Dermis microvascular lymphatic vessel endothelial cell (primary cell): ENCODE measurements around the gene TCHP. TPM values are rescaled to one million over a fixed set of nuclear protein-coding genes. Genes with fewer than 3 reads are reported as not detected.
"Not testable (repeated sequence)": the region's sequence is repeated elsewhere in the genome, so short reads cannot be mapped to it uniquely, and the experiment has no call there.

Experiments
- DNase-seq, 2 donors: peaks; one replicate each; pipeline versions ENCODE4 v3.0.0 to v3.0.0-alpha.2; 2010; ENCODE audit warnings: low read depth in 2 of 2
- total RNA-seq: library from RNA; depleted of rRNA; stranded (reverse); fragments of >200 nt; gene quantifications from 2 replicates; pipeline ENCODE4 v1.2.1, GENCODE V29; 2014

The TCHP gene, protein sequence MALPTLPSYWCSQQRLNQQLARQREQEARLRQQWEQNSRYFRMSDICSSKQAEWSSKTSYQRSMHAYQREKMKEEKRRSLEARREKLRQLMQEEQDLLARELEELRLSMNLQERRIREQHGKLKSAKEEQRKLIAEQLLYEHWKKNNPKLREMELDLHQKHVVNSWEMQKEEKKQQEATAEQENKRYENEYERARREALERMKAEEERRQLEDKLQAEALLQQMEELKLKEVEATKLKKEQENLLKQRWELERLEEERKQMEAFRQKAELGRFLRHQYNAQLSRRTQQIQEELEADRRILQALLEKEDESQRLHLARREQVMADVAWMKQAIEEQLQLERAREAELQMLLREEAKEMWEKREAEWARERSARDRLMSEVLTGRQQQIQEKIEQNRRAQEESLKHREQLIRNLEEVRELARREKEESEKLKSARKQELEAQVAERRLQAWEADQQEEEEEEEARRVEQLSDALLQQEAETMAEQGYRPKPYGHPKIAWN
- total RNA-seq = 5.2 and 5.4 TPM in 2 replicates

DNA sequence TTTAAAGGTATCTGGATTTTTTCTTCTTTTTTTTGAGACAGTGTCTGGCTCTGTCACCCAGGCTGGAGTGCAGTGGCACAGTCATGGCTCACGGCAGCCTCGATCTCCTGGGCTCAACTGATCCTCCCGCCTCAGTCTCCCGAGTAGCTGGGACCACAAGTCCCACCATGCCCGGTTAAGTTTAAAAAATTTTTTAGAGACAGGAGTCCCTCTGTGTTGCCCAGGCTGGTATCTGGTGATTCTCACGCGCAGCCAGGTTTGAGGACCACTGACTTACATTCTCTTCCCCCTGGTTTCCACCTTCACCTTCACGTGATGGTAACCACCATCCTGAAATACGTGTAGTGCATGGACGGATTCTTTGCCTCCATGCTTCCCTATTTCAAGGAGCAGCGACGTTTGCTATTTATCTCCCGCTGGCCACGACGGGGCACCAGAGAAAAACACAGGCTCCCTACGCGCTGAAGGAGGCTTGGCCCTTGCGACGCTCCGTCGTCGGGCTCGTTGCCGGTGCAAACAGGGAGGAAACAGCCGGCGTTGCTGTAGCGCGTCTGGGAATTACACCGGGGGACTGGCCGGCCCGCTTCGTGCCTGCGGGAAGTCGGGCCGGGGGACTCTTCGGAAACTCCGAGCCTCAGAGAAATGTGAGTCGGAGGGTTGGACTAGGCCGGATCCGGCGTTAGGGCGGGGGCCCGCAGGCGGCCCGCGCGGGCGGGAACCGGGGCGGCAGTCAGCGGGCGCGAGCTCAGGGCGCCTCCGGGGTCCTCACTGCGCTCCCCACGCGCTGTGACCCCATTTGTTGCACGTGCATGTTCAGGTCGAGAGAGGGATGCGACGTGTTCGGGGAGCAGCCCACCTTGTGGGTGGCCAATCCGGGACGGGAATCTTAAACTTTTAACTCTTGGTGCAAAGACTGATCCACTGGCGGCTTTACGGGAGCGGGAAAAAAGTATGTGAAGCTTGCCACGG, at the start of gene TCHP:
TCHP (plus strand) TSS at position 492 of the 969 bp plus-strand sequence. CDS start 2,753 bp downstream, outside the sequence.
- DNase-seq = peak; percentile 73 to 92

GRCh38 chr12:109850518-109850917, 49.6 kb upstream of the TCHP start:
- DNase-seq = not testable (repeated sequence)

- no peak for DNase-seq
Observed at GRCh38 chr12:109855377-109855776, 44.7 kb upstream of the TCHP start.

DNA sequence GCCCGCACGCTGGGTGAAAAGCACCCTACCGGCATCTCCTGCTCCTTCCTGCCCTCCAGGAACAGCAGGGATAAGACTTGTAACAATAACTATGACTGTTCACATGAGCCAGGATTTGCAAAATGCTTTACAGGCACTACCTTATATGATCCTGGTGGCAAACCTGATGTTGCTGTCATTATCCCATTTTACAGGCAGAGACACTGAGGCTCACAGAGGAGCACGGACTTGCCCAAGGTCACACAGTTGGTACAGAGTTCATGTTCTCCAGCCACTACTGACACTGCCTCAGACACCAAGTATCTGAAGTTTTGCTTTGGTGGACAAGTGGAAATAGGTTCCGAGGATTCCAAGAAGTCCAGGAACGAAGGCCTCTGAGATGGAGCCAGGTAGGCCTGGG, 42.4 kb upstream of the TCHP start:
- DNase-seq = no peak

GRCh38 chr12:109858764-109859163, 41.3 kb upstream of the TCHP start:
- no peak for DNase-seq

GRCh38 chr12:109860977-109861376, 39.1 kb upstream of the TCHP start:
- DNase-seq = no peak

DNA sequence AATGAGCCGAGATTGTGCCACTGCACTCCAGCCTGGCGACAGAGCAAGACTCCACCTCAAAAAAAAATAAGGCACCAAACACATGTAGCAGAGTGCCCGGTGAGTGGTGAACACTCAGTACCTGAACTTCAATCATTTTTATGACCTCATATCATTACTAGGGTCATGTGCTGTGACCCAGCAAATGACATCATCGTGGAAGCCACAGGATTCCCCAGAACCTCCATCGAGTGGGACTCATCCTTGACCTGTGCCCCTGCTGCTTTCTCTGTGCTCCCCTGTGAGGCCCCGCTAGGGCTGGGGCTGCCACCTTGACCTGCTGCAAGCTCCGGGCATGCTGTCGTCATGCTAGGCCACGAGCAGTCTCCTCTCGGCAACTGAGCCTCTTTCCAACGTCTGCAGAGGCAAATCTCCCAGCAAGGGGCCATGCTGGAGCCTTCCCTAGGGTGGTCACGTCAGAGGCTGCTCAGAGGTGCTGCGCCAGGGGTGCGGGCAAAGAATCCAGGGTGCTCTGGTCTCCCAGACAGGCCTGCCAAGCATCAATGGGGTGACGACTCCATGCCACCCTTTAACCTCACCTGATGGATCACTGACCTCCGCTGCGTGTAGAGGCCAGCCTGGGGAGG, 38.3 kb upstream of the TCHP start:
- DNase-seq = no peak

DNA sequence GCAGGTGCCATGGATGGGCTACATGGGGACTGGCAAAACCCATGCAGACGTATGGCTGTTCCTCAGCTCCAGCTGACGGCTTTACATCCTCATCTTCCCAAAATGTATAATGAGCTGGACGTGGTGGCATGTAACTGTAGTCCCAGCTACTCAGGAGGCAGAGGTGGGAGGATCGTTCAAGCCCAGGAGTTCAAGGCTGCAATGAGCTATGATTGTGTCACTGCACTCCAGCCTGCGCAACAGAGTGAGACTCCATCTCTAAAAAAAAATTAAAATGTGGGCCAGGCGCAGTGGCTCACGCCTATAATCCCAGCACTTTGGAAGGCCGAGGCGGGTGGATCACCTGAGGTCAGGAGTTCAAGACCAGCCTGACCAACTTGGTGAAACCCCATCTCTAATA, 37.6 kb upstream of the TCHP start:
- DNase-seq = not testable (repeated sequence)

DNA sequence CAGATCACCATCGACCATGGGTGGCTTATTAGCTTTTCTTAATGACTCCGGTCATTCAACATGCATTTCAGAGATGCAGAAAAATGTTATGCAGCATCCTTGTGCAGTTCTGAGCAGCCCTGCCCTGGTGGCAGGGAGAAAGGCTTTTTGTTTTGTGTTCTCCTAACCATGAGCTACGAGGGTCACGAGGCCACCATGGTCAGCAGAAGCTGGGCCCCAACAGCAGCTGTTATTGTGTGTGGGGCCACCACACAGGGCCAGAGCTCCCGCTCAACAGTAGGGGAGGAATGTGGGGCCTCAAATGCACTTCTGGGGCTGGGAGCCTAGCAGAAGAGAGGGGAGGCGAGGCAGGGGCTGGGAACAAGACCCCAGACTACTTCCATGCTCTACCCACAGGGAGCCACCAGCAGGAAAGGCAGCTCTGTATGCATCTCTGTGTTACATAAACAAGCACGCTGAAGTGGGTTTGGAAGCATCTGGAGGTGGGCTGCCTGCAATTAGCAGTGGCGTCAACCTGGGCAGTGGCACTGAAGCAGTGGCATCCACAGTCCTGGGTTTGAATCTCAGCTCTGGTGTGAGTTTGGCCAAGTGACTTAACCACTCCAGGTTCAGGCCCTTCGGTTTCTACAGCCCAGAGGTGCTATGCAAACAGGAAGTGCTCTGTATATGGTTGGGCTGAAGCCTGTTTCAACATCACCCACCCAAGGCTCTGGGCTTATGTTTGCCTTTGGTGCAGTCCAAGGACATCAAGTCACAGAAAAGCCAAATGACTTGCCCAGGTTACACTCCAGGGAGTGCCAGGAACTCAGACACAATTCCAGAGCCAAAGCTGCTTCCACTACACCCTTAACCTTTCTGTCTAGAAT, 36.0 kb upstream of the TCHP start:
- DNase-seq = no peak

DNA sequence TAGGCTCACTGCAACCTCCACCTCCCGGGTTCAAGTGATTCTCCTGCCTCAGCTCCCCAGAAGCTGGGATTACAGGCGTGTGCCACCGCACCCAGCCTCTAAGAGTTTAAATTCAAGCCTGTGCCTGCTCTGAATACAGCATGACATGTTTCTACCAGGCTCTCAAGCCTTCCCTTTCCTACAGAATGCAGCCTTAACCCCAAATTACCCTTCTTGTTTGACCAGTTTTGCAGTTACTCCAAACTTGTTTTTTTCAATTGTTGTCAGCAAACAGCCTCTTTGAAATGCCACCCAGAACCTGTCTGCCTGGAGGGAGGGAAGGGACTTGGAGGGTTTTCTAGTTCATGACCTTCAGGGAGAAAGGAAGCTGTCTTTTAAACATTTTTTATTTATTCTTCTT, 35.2 kb upstream of the TCHP start:
- no peak for DNase-seq

DNA sequence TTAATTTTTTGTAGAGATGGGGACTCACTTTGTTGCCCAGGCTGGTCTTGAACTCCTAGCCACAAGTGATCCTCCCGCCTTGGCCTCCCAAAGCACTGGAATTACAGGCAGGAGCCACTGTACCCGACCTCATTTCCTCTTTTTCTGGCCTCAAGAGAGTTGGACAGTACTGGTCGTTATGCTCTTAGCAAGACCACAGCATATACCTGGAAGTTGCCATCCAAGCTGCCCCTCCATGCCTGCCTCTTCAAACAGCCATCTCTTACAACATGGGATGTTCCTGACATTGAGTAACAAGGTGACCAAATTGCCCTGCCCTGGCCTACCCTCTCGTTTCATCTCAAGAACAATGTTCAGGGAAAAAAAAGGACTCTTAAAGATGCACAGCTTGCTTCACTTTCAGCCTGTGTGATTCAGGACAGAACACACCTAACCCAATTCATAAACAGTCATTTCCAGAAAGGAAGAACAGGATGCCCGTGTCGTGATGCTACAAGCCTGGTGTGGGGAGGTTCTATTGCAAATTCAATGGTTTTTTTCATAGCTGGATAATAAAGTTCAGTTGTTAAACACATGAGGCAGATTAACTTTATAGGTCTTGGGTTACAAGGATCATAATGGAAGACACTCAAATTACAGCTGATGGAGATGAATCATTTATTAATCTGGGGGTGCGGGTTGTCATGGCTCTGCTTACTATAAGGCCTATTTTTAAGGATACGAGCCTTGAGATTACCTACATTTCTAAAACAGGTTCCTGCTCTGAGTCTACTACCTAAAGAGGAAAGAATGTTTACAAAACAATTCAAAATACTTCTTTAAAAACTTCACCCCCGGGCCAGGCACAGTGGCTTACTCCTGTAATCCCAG, 31.7 kb upstream of the TCHP start:
- DNase-seq = no peak

DNA sequence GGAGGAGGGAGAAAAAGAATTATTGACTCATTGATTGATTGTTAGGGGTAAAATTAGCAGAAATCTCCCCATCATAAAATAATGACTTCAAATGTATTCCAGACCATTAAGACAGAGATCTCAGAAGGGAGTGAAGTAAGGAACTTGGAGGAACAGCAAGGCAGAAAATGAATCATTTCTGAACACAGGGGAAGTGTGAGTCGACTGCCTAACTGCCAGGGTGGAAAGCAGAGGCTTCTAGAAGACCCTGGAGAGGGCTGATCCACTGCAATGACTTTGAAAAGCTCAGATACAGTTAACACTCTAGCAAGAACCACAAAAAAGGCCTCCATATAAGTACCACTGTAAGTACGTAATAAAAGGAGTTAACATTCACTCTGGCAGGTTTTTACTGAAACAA, 29.4 kb upstream of the TCHP start:
- DNase-seq = peak in 1 of 2 donors; percentile 27

DNA sequence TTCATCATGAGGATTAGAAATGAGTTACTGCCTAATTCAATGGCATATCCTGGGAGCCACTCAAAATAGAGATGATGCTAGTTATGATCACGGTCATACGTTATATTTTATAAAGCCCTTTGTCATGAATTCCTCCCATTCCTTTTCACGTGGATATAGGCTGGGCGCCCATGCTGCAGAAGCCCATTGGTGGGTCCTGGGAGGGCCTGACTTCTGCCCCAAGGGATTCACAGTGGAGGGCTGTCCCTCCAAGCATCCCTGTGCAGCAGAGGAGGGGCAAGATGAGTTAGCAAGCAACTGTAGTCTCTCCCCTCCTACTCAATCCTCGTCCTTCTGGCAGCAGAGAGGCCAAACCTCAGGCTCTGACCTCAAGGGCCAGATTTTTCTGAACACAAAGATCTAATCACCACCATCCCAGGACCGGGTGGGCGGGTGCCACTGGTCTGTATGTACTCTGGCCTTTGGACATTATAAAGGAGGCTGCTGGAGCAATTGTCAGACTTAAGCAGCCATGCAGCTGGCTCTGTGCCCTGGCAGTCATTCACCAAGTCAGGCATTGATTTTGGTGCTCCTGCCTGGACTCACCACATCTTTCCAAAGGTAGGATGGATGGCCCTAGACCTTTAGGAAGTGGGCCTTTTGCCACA, 28.3 kb upstream of the TCHP start:
- no peak for DNase-seq

DNA sequence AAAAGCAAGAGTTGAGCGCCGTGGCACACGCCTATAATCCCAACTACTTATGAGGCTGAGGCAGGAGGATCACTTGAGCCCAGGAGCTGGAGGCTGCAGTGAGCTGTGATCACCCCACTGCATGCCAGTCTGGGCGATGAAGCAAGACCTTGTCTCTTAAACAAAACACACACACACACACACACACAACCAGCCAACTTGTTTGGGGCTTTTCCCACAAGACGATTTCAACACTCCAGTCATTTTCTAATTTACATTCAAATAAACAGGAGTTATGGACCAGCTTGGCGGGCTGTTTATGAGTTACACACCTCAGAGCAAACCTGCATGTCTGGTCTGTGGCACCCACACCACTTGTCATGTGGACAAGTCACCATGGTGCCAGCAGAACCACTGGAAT, 26.4 kb upstream of the TCHP start:
- DNase-seq = no peak

GRCh38 chr12:109875572-109876131, 24.4 kb upstream of the TCHP start:
- DNase-seq = no peak

- DNase-seq = no peak
Observed at GRCh38 chr12:109876406-109876805, 23.7 kb upstream of the TCHP start.

DNA sequence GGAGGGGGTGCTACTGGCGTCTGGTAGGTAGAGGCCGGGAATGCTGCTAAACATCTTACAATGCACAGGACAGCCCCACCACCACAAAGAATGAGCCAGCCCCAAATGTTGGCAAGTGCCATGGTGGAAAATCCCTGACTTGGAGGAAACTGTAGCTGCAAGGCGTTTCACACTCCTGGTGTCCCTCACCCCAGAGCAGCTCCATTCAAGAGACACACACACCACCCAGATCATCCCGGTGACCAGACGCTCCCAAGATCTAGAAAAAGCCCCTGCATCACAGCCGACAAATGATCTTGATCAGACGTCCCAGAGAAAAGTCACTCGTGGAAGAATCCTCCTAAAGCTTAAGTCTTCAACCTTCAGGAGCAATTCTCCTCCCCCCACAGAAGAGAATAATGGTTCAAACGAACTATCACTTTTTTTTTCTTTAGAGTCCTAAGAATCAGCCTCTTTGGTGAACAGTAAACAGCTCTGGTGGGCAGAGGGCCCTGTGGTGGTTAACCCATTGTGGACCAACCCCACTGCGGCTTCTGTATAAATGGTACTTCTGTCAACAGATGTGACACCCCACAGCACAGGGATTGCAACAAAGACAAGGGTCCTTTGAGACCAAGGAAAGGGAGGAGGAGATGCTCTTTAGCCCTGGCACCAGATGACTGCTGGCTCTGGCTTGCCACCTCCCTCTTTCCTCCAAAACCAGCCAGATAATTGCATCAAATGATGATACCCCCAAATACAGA, 22.4 kb upstream of the TCHP start:
- DNase-seq = no peak

DNA sequence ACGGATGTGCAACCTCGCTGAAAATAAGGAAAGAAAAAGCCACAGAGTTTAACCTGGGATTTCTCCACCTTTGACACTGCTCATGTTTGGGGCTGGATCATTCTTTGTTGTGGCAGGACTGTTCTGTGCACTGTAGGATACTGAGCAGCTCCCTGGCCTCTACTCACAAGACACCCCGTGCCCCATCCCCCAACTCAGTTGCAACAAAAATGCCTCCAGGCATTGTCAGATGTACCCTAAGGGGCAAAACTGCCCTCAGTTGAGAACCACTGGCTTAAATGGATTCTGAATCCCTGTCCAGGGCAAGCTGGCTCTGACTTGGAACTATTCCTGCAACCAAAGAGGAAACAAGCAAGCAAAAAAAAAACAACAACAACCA, 21.8 kb upstream of the TCHP start:
- DNase-seq = no peak
